GM13976 (cell line): Measurements from ENCODE around the gene AKAP13.

Experiments used
- DNase-seq: peaks from one replicate; pipeline ENCODE4 v3.0.0; 2012; ENCODE audit warnings: low spot score
- in situ Hi-C: fragments of 300-500 bp; cut with MboI; formaldehyde crosslinking; loops from one replicate; pipeline ENCODE4 v1.12.0; 2022; ENCODE audit warnings: low sequenced_read_pairs, mixed read lengths, inconsistent platforms; ENCODE audit not compliant: unreplicated experiment
- TF ChIP-seq, protein P1 (sequence below): IDR thresholded peaks from 2 replicates; pipeline ENCODE4 v1.5.1; 2012; ENCODE audit warnings: borderline replicate concordance, mild to moderate bottlenecking; ENCODE audit not compliant: insufficient read depth; ENCODE audit errors: extremely low read depth, missing control alignments, control extremely low read depth

AKAP13 gene

DNA sequence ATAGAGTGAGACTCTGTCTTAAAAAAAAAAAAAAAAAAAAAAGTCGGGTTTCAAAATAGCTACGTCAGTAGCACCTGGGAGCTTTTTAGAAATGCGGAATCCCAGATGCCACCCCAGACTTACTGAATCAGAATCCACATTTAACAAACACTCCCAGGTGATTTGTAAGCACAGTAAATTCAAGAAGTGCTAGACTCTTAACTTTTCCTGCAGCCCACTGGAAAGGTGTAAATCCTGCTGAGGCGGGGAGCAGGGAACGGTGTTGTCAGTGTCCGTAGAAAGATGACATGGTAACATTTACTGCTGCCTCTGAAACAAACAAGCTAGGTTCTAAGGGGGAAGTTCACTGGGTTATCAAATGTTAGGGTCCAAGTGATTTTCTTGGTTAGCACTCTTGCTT lies 2.4 kb upstream of the AKAP13 start:
- DNase-seq: no peak
- in situ Hi-C loops: no loop called here
- TF ChIP-seq, protein P1, sequence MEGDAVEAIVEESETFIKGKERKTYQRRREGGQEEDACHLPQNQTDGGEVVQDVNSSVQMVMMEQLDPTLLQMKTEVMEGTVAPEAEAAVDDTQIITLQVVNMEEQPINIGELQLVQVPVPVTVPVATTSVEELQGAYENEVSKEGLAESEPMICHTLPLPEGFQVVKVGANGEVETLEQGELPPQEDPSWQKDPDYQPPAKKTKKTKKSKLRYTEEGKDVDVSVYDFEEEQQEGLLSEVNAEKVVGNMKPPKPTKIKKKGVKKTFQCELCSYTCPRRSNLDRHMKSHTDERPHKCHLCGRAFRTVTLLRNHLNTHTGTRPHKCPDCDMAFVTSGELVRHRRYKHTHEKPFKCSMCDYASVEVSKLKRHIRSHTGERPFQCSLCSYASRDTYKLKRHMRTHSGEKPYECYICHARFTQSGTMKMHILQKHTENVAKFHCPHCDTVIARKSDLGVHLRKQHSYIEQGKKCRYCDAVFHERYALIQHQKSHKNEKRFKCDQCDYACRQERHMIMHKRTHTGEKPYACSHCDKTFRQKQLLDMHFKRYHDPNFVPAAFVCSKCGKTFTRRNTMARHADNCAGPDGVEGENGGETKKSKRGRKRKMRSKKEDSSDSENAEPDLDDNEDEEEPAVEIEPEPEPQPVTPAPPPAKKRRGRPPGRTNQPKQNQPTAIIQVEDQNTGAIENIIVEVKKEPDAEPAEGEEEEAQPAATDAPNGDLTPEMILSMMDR: no peak

GRCh38 chr15:85379403-85380131 lies 836 bp upstream of the AKAP13 start:
- DNase-seq: no peak
- in situ Hi-C loops: no loop called here
- TF ChIP-seq, protein P1: no peak

DNA sequence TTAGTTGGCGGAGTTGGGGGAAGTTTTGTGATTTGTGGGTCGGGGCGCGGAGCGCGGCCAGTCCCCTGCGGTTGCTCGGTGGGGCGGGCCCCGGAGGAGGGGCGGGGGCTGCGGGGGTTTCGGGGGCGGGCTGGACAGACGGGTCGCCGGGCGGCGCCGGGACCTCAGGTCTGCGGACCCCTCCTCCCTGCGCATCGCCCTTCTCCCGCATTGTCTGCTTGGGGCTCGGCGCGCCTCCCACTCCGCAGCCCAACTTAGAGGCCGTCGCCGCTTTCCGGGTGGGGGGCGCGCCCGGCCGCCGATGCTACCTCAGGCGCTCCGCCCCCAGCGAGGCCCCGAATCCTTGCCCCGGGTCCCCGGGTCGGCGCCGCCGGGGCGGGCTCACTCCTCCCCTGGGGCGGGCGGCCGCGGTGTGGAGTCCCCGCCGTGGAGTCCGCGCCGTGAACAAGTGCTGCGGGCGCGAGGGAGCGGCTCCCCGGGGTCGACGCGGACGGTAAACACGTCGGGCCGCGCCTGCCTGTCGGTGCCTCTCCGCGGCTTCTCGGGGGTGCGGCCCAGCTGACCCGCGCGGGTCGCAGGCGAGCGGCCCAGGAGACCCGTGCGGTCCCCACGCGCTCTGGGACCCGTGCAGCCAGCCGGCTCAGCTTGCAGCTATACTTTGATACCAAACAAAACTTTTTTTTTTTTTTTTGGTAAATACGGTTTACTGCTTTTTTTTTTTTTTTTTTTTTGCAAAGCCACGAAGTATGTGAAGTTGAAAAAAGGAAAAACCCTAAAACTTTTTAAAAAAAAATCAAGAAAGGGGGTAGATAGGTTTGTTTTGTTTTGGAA lies 624 bp downstream of the AKAP13 start:
- in situ Hi-C loops: no loop called here

DNA sequence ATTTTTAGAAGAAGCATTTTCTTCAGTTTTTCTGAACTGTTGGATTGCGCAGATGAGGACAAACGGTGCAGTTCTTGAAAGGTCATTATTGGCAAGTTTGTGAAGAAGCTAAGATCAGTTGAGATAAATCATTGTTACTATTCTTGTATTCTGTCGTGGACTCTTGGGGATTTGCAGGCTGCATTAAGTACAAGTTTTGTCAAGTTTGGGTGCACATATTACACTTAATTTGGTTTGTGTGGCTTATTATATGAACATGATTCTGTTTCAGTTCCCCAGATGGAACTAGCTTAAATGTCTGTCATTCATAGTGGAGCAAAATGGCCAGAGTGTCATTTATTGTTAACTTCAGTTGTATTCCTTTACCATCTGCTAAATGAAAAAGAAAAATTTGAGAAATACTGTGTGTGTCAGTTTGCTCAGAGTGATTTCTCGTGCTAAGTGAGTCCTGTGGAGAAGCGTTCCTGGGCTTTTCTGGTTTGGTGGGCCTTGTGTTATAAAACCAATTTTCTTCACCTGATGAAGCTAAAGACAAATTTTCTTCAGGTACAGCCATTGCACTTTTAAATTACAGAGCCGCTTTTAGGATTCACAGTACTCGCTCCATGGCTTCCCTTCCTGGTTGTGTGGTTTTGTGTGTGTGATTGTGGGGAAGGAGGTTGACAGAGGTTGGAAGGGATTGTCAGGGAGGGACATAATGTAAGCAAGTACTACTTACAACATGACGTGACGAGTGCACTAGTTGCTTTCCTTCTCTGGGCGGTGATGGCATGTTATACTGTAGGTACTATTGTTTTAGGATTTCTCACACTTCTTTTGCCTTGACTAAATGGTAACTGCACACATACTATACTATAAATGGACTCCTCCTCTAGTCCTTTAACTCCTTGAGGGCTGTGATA lies 1.7 kb downstream of the AKAP13 start:
- DNase-seq: no peak
- in situ Hi-C loops: no loop called here
- TF ChIP-seq, protein P1: no peak

More for the DNA sequence above, 624 bp downstream of the AKAP13 start:
- TF ChIP-seq, protein P1: no peak
- DNase-seq: peak; percentile 70

- DNase-seq: no peak
- TF ChIP-seq, protein P1: no peak
- in situ Hi-C loops: no loop called here
Measured at GRCh38 chr15:85382942-85383341, 2.5 kb downstream of the AKAP13 start.
